Measurements from ENCODE around the gene AADACL4.
"Not testable (repeated sequence)": the region's sequence is repeated elsewhere in the genome, so short reads cannot be mapped to it uniquely, and the experiment has no call there.

Gene AADACL4

DNA sequence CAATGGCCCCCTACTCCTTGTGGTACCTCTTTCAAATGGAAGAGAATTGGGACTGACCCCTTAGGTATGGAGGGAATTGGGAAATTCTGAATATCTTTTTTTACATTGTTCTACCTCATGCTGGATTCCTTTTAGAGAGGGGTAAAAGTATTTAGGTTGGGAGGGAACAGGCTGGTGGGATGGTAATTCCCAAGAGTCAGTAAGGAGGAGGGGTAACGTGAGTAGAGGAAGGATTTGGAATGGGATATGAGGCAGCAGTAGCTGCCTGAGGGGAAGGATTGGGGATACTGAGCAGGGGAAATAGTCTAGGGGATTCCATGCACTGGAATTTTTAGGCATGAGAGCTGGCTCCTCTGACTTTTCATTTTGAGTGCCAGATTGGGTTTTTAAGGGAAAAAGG, 68.2 kb downstream of the AADACL4 start:
- DNase-seq (ENCODE audit: low read depth), result no peak

GRCh38 chr1:12712929-12713328, 69.0 kb downstream of the AADACL4 start:
- no peak for DNase-seq (ENCODE audit: low read depth)

DNA sequence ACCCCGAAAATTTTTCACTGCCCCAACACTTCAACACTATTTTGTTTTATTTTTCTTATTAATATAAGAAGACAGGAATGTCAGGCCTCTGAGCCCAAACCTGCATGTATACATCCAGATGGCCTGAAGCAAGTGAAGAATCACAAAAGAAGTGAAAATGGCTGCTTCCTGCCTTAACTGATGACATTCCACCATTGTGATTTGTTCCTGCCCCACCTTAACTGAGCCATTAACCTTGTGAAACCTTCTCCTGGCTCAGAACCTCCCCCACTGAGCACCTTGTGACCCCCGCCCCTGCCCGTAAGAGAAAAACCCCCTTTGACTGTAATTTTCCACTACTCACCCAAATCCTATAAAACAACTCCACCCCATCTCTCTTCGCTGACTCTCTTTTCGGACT, 69.8 kb downstream of the AADACL4 start:
- DNase-seq (ENCODE audit: low read depth), result not testable (repeated sequence)

DNA sequence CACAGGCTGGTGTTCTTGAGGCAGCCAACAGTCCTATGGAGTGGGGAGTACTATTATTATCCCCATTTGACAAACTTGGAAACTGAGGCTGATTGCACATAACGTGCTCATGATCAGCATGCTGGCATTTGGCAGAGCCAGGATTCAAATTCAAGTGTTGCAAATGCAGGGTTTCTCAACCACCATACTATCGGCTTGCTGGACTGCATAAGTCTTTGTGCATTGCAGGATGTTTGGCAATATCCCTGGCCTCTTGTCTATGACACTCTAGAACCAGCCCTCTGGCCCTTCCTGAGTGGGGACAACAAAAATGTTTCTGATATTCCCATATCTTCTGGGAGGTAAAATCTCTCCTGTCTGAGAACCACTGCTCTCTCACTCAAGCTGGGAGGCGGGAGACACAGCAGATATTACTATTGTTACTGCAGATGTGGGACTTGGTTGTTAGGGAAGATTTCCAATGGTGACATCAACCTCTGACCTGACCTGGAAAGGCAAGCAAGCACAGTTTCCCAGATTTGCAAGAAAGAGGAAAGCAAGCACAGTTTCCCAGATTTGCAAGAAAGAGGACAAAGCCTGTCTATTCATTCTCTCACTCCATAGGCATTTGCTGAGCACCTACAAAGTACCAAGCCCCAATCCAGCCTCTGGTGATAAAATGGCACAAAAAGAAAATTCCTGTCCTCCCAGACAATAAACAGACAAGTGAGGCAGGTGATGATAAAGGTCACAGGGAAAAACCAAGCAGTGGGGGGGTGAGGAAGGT, 71.0 kb downstream of the AADACL4 start:
- DNase-seq (ENCODE audit: low read depth), result no peak

DNA sequence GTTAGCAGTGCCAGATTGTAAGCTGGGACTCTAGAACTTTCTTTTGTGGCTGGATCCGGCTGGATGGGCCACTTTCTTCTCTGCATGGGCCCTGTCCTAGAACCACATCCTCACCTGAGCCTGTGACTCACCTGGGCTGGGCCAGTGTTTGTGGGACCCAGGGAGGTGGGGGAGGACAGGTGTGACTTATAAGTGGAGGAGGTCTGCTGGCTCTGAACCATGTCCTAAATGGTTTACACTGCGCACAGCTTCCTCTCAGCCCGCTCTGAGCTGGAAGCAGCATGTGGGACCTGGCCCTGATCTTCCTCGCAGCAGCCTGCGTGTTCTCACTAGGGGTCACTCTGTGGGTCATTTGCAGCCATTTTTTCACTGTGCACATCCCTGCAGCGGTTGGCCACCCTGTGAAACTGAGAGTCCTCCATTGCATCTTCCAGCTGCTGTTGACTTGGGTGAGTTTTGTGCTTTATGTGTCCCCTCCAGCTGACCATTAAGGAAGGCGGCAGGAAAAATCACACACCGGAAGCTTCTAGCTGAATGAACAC, 72.1 kb downstream of the AADACL4 start, which contains the start of gene AADACL3:
AADACL3 (plus strand) TSS at position 215 of the 542 bp plus-strand sequence; CDS start at position 282, 67 bp downstream.
- DNase-seq (ENCODE audit: low read depth), result no peak
